Large intestine (tissue), 3 donors: ENCODE data around the gene FAN1. TPM values are rescaled to one million over a fixed set of nuclear protein-coding genes. Genes with fewer than 3 reads are reported as not detected.
A peak's percentile ranks its signal among the peaks of the same experiment; 100 is the strongest.

Experiments
- DNase-seq, 2 donors: peaks; one replicate each; pipeline versions ENCODE4 v3.0.0 to v3.0.0-alpha.2; 2013
- H3K27ac ChIP-seq: one replicate; pipeline ENCODE4 v1.5.1; 2013; ENCODE audit warnings: low read length
- H3K27me3 ChIP-seq: 2 replicates; pipeline ENCODE4 v1.6.1; 2013; ENCODE audit warnings: low read length; ENCODE audit not compliant: control insufficient read depth, insufficient read depth
- H3K36me3 ChIP-seq: 2 replicates; pipeline ENCODE4 v1.6.1; 2013; ENCODE audit warnings: low read length; ENCODE audit not compliant: control insufficient read depth, insufficient read depth
- H3K4me1 ChIP-seq: one replicate; pipeline ENCODE4 v1.6.1; 2013; ENCODE audit warnings: low read length; ENCODE audit not compliant: control insufficient read depth, insufficient read depth
- H3K4me3 ChIP-seq: one replicate; pipeline ENCODE4 v1.5.1; 2013; ENCODE audit warnings: low read length
- H3K9me3 ChIP-seq: one replicate; pipeline ENCODE4 v1.6.1; 2013; ENCODE audit warnings: mild to moderate bottlenecking, low read depth, low read length, moderate library complexity; ENCODE audit not compliant: control insufficient read depth
- WGBS: methylation state at CpG from one replicate; pipeline ENCODE4 v1.1.5; 2013; ENCODE audit warnings: low lambda C conversion rate; ENCODE audit not compliant: insufficient coverage; 5-methylcytosine and 5-hydroxymethylcytosine counted together
- polyA plus RNA-seq: library from polyadenylated mRNA; unstranded; fragments of 120-200 nt; gene quantifications from one replicate; pipeline ENCODE4 v1.2.1, GENCODE V29; 2013

FAN1 gene
- polyA plus RNA-seq, 1 donor: 19.3 TPM

DNA sequence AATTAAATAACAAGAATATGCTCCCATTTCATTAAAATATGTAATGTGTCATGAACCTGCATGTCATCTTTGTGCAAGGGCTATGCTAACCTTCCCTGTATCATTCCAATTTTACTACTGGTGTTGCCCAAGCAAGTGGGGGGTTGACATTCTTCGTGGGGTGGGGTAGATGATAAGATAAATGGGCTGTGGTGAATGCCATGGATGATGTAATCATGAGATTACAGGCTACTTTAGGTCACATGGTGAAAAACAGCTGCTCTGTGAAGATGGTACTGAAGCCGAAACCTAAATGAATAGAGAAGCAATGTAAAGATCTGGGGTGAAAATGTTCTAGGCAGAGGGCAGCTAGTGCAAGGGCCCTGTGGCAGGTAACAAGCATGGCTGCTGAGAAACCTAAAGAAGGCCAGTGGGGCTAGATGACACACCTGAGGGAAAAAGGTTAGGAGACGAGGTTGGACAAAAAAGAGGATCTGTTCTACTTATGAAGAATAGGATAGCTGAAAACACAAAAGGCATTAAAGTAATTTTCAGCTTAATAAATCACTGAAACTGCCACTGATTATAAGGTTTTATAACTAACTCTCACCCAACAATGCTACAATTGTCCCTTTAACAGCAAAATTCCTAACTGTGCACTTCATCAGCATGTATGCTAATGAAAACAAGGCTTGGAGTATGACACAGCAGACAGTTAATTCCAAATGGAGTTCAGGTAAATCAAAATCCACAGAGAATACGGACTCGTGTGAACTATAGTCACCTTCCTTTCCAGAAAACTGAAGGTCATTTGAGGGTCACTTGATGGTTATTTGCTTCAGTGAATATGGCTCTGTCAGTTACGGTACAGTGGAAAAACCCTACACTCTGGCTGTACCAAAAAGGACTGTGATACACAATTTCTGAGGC, 52.8 kb downstream of the FAN1 start:
- Histone ChIP-seq H3K27me3 (no peaks in the 10 kb centered on the region), H3K27ac (peak overlapping the region; percentile 26), H3K9me3 (no peaks in the 10 kb centered on the region), H3K4me1 (no peaks in the 10 kb centered on the region), H3K4me3 (no peak overlapping the region), H3K36me3 (peaks cover 75% of the 10 kb centered on the region)
- 100% methylated on average over 2 of the region's 6 CpGs for WGBS
- peak; percentile 11 to 26 for DNase-seq

DNA sequence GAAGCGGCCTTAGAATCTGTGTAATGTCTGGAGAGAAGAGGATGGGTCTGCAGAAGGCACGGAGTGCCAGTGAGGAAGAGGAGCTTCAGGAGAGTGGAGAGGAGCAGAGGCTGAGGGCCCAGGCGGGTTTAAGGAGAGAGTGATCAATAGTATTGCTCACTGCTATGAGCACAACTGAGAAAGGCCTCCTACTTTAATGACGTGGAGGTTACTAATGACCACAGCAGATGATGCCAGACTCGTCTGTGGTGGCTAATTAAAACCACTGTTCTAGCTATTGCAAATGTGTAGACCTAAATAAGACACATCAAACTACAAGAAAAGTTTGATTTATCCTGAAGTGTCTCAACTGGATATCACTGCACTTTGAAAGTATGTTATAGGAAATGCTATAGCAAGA, 54.5 kb downstream of the FAN1 start:
- H3K27ac ChIP-seq: no peak overlapping the region
- 100% methylated on average over 2 of the region's 5 CpGs for WGBS
- no peaks in the 10 kb centered on the region for H3K9me3 ChIP-seq
- DNase-seq: no peak
- H3K36me3 ChIP-seq: peaks cover 73% of the 10 kb centered on the region
- no peak overlapping the region for H3K4me3 ChIP-seq
- no peaks in the 10 kb centered on the region for H3K27me3 ChIP-seq
- H3K4me1 ChIP-seq: no peaks in the 10 kb centered on the region

DNA sequence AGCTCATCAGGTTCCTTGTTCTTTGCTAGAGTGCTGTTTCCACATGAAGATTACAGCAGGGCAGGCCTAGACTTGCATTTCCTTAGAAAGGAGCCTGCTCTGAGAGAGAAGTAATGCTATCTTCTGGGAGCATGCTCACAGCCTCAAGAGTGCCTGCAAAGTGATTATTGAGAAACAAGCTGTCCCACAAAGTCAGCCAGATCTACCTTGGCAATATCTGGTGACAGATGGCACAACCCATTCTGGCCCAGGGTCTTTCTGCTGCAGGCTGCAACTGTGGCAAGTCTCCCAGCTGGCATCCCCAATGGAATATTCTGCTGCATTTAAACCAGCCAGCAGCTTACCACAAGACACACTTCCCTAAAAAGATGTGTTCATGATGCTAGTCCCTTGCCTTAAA, 58.4 kb downstream of the FAN1 start:
- no peaks in the 10 kb centered on the region for H3K27me3 ChIP-seq
- no peak overlapping the region for H3K4me3 ChIP-seq

DNA sequence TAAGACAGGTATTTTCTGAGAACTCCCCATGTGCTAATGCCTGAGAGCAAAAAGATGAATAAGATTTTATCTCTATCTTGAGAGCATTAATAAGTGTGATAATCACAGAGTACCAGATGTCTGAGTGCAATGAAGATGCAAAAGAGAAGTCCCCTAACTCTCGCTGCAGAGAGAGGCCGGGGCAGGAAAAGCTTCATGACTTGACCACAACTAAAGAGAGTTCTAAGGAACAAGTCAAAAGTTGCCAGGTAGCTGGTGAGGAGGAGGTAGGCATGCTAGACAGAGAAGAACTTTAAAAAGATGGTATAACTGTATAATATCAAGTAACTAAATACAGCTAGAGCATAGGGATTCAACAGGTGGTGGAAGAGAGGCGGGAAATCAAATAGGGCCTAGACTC, 58.9 kb downstream of the FAN1 start:
- Histone ChIP-seq H3K4me1 (no peaks in the 10 kb centered on the region), H3K9me3 (no peaks in the 10 kb centered on the region), H3K27ac (no peak overlapping the region), H3K36me3 (peaks cover 61% of the 10 kb centered on the region), H3K4me3 (no peak overlapping the region), H3K27me3 (no peaks in the 10 kb centered on the region)
- no peak for DNase-seq
- WGBS: 87% methylated on average over 3 of the region's 3 CpGs

More for the DNA sequence above, 58.4 kb downstream of the FAN1 start:
- Histone ChIP-seq H3K9me3 (no peaks in the 10 kb centered on the region), H3K36me3 (peaks cover 67% of the 10 kb centered on the region), H3K4me1 (no peaks in the 10 kb centered on the region), H3K27ac (no peak overlapping the region)
- DNase-seq: no peak

DNA sequence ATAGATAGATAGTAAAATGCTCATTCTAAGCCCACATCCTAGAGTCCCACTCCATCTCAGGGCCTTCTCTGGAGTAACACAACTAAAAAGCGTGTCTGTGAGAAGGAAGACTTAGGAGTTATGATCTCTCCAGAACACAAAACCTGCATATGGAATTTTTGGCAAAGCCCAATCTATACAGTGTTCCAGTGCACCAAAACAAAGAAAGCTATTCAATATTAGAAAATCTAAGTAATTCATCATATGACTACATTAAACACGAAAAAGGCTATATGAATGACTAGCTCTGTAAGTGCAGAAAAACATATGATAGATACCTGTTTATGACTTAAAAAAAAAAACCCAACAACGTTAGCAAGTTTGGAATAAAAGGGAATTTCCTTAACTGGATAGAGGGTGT, 60.0 kb downstream of the FAN1 start:
- Histone ChIP-seq H3K27ac (no peak overlapping the region), H3K36me3 (peaks cover 55% of the 10 kb centered on the region), H3K9me3 (no peaks in the 10 kb centered on the region), H3K4me3 (no peak overlapping the region), H3K27me3 (no peaks in the 10 kb centered on the region), H3K4me1 (no peaks in the 10 kb centered on the region)
- WGBS: no CpG with 5 or more reads among the region's 3 CpGs
- DNase-seq: no peak

DNA sequence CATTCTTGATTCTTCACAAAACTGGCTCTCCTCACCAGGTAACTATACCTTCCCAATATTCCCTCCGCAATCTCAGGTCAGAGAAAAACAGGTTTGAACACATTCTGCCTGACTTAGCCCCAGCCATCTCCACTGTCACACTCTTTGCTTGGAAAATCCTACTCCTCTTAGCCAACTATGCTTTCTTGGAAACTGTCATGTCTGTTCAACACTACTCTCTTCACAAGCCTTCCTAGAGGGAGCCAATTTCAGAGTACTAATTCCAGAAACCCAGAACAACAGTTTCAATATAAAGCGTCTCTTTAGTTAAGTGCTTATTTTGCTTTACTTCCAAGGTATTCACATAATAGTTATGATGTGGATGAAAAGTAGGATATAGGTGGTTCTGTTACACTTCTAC, 66.0 kb downstream of the FAN1 start:
- WGBS: 100% methylated on average over 2 of the region's 2 CpGs
- Histone ChIP-seq H3K27me3 (no peaks in the 10 kb centered on the region), H3K36me3 (peaks cover 37% of the 10 kb centered on the region)

DNA sequence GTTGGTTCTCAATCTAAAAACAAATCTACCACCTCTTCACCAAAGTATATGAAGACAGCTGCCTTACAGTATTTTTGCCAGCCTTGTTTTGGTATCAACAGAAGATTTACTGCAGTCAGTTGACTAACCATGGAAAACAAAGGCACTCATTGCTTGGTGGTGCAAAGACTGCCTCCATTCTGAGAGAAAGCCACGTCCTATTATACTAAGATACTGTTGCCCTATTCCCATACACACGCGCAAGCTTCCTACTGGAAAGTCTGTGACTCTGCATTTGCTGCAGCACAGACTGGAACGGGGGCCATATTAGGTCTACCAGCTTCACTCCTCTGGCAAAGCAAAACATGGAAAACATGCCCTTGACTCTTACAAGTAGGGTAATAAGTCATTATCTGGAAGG, 69.7 kb downstream of the FAN1 start:
- H3K9me3 ChIP-seq: no peaks in the 10 kb centered on the region
- DNase-seq: no peak
- H3K36me3 ChIP-seq: peaks cover 30% of the 10 kb centered on the region
- no peaks in the 10 kb centered on the region for H3K27me3 ChIP-seq
- WGBS: 92% methylated on average over 2 of the region's 4 CpGs
- H3K4me3 ChIP-seq: no peak overlapping the region
- H3K27ac ChIP-seq: no peak overlapping the region
- no peaks in the 10 kb centered on the region for H3K4me1 ChIP-seq

More for the DNA sequence above, 66.0 kb downstream of the FAN1 start:
- Histone ChIP-seq H3K4me1 (no peaks in the 10 kb centered on the region), H3K9me3 (no peaks in the 10 kb centered on the region), H3K27ac (no peak overlapping the region), H3K4me3 (no peak overlapping the region)
- DNase-seq: no peak

DNA sequence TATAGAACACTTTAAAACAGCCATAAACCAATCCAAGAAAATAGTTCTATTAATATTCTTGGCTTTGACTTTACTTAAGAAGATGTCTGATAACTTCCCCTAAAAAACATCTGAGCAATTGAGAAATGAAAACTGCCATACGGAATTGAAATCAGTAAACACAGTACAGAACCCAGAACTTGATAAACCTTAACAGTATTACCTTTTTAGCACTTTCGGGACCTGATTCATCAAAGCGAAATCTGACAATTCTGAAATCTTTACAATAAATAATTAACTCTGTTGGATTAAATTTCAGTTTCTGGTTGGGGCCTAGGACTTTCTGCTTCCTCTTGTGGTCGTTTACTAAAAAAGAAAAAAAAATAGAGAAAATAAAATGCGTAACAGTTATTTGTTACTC, 70.4 kb downstream of the FAN1 start:
- Histone ChIP-seq H3K36me3 (peaks cover 30% of the 10 kb centered on the region), H3K4me3 (no peak overlapping the region), H3K27ac (no peak overlapping the region), H3K27me3 (no peaks in the 10 kb centered on the region), H3K4me1 (no peaks in the 10 kb centered on the region), H3K9me3 (no peaks in the 10 kb centered on the region)
- DNase-seq: no peak
- 100% methylated on average over 4 of the region's 5 CpGs for WGBS

DNA sequence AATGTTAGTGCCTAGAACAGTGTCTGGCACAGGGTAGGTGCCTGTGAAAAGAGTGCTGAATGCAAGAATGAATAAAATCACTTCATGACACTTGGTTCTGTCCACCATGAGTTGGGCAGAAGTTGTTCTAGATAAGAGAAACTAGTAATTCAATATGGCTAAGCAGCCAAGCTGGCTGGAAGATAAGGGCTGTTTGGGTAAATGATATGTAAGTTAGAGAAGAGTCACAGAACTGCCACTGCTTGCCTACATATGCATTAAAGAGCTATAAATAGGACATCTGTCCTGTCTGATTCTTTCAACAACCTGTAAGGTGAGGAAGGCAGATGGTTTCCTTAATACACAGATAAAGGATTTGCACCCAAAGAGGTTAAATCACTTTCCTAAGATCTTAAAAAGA, 74.6 kb downstream of the FAN1 start:
- Histone ChIP-seq H3K27ac (no peak overlapping the region), H3K9me3 (no peaks in the 10 kb centered on the region), H3K36me3 (peaks cover 40% of the 10 kb centered on the region), H3K4me3 (no peak overlapping the region), H3K4me1 (no peaks in the 10 kb centered on the region), H3K27me3 (no peaks in the 10 kb centered on the region)
- DNase-seq: no peak

DNA sequence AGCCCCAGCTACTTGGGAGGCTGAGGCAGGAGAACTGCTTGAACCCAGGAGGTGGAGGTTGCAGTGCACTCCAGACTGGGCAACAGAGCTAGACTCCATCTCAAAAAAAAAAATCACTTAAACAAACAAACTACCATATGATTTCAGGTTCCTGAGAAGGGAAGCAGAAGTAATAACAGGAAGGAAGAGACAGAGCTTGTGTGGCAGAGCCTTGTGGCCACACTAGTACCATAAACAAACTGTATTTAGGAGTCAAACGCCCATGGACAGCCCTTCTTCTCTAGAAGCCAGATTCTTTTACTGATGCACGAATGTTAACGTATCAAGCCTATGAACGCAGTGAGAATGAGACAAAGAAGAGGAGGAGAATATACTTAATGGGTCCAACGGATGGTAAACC, 75.7 kb downstream of the FAN1 start:
- peaks cover 35% of the 10 kb centered on the region for H3K36me3 ChIP-seq
- no peaks in the 10 kb centered on the region for H3K4me1 ChIP-seq
- WGBS: no CpG with 5 or more reads among the region's 5 CpGs

DNA sequence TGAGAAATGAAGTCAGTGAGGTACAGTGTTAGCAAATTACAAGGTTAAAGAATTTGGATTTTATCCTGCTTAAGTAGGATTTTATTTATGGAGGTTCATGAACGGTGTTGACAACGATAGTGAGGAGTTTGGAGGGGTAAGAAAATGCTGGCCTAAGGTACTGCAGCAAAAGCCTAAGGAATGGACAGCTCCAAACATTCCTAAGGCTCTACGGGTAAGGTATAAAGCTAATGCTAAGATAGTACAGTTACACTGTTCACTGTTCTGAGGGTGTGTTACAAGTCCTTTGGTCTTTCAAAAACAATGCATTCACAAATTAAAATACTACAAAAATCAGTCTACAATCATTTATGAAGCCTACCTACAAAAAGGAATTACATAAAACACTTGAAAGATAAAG, 80.4 kb downstream of the FAN1 start:
- no peak overlapping the region for H3K4me3 ChIP-seq
- H3K27me3 ChIP-seq: no peaks in the 10 kb centered on the region
- DNase-seq: no peak
- WGBS: no CpG with 5 or more reads among the region's 3 CpGs
- H3K27ac ChIP-seq: no peak overlapping the region
- H3K4me1 ChIP-seq: peaks cover 4% of the 10 kb centered on the region
- H3K9me3 ChIP-seq: no peaks in the 10 kb centered on the region
- peaks cover 47% of the 10 kb centered on the region for H3K36me3 ChIP-seq

More for the DNA sequence above, 75.7 kb downstream of the FAN1 start:
- DNase-seq: no peak
- H3K4me3 ChIP-seq: no peak overlapping the region
- H3K27ac ChIP-seq: no peak overlapping the region
- H3K27me3 ChIP-seq: no peaks in the 10 kb centered on the region
- no peaks in the 10 kb centered on the region for H3K9me3 ChIP-seq
